Measurements from ENCODE around the gene CYFIP2.

- no peak for TF ChIP-seq CTCF (IDR thresholded peaks at IDR 0.05)
- TF ChIP-seq POLR2A (IDR thresholded peaks at IDR 0.05), result no peak
Measured at GRCh38 chr5:157350939-157351801, 85.2 kb downstream of the CYFIP2 start.
